K562 treated with DMSO at 1 percent for 48 hours (cell line): Measurements from ENCODE around the gene FBXL20. TPM values are rescaled to one million over a fixed set of nuclear protein-coding genes. Genes with fewer than 3 reads are reported as not detected.

Experiments used
- total RNA-seq: library from RNA; unstranded; fragments of 300-600 nt; gene quantifications from 2 replicates; pipeline ENCODE4 v1.2.3, GENCODE V29; 2022; ENCODE audit warnings: low replicate concordance; ENCODE audit errors: extremely low read depth

FBXL20 gene
- total RNA-seq, result not detected in 2 replicates

GRCh38 chr17:39401412-39402243, at the start of gene FBXL20:
Gene FBXL20 (minus strand): TSS chr17:39401626. CDS start chr17:39401402, 224 bp downstream.

DNA sequence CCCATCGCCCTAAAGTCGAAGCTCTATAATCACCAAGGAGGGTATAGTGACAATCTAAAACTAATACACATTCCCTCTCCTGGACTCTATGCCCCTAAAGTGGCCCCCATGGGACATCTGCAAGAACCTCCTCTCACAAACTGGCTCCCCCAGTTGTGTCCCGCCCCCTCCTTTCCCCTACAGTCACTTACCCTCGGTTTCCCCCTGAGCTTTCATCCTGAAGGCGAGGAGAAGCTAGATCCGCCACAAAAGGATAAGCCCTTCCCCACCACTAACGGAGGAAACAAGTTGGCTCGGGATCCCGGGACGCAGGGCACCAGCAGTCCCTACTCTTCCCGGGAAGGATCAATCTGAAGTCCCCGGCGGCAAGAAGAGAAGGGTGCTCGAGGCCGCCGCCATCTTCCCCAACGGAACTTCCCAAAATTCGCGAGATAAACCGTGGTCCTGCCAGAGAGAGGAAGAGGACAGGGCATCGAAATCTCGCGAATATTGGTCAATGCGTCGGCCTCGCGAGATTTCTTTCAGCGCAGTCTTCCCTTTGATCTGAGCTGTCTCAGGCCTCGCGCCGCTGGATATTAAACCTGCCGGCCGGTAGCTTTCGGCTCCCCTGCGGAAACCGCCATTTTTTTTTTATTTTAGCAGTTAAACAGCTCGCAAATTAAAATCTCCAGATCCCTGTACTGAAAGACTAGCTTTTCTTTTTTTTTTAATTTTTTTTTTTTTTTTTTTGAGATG, 49.6 kb upstream of the FBXL20 start, which contains the start of gene MED1:
TSS of gene MED1 (minus strand) at position 417 of the 735 bp plus-strand sequence. CDS start at position 216, 201 bp downstream.

GRCh38 chr17:39225308-39225958, 176.0 kb downstream of the FBXL20 start, which contains the start of gene STAC2:
Gene STAC2 (minus strand): TSS chr17:39225945. CDS start chr17:39225502, 443 bp downstream.

Other genes with a start within 250 kb of the FBXL20 start
- not detected in 2 replicates for gene PLXDC1, start 250.0 kb downstream of the FBXL20 start, total RNA-seq
- gene ARL5C, start 235.5 kb downstream of the FBXL20 start, total RNA-seq, result not detected in 2 replicates
- gene CACNB1, start 204.0 kb downstream of the FBXL20 start, total RNA-seq, result not detected in 2 replicates
- 2,946 and 5,168 TPM in 2 replicates for gene RPL19, start 201.3 kb downstream of the FBXL20 start, total RNA-seq
- gene STAC2, start 175.7 kb downstream of the FBXL20 start, total RNA-seq, result not detected in 2 replicates
- gene MED1, start 49.6 kb upstream of the FBXL20 start, total RNA-seq, result not detected in 2 replicates
- not detected in 2 replicates for gene CDK12, start 59.9 kb upstream of the FBXL20 start, total RNA-seq
- not detected in 2 replicates for gene NEUROD2, start 206.3 kb upstream of the FBXL20 start, total RNA-seq
- gene PPP1R1B, start 225.3 kb upstream of the FBXL20 start, total RNA-seq, result not detected in 2 replicates
- gene STARD3, start 235.5 kb upstream of the FBXL20 start, total RNA-seq, result not detected in 2 replicates